Caki2 (cell line): Measurements from ENCODE around the gene PIEZO2. TPM values are rescaled to one million over a fixed set of nuclear protein-coding genes. Genes with fewer than 3 reads are reported as not detected.
"Not testable (repeated sequence)": the region's sequence is repeated elsewhere in the genome, so short reads cannot be mapped to it uniquely, and the experiment has no call there.

Experiments used
- DNase-seq: peaks from one replicate; pipeline ENCODE4 v3.0.0-alpha.2; 2015; ENCODE audit warnings: low read depth
- in situ Hi-C: cut with HindIII; loops from 2 replicates; pipeline ENCODE4 v1.10.0; 2016; ENCODE audit warnings: low sequenced_read_pairs, low pct_unique_long_range_greater_than_20kb, mixed read lengths
- total RNA-seq: library from RNA; depleted of rRNA; stranded (reverse); fragments of >200 nt; shearing (Covaris generic); gene quantifications from 2 replicates; pipeline ENCODE4 v1.2.3, GENCODE V29; 2014; ENCODE audit warnings: low replicate concordance

Gene PIEZO2
- total RNA-seq, 1 experiment from 2014 or later = 2.8 TPM

GRCh38 chr18:10623606-10624005 is 525.8 kb downstream of the PIEZO2 start:
- in situ Hi-C loops, DNase-seq: not testable (repeated sequence)

DNA sequence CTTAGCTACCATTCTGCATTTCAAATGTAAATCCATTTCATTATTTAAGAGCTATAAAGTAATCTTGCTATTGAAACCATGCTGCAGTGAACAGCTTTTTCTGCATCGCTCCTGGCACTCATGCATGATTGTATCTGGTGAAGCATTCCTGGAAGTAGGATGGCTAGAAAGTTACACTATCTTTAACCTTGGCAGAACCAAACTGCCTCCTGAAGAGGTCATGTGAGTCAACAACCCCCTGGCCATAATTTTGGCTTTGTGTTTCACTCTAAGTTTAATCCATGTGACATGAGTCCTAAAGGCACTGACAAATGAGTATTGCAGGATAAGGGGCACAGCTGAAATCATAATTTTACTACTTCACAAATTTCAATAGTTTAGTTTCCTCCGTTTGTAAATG is 526.4 kb downstream of the PIEZO2 start:
- in situ Hi-C loops, DNase-seq: not testable (repeated sequence)

GRCh38 chr18:10620670-10621329 is 528.6 kb downstream of the PIEZO2 start:
- in situ Hi-C loops, DNase-seq: not testable (repeated sequence)
